OCI-LY1 (cell line): ENCODE results near the gene MSX1.

Experiments used
- CTCF ChIP-seq: fragments of 200-600 bp; sonication (generic), shearing (Covaris generic); IDR thresholded peaks from 2 replicates; pipeline ENCODE4 v1.5.1; 2017; ENCODE audit warnings: mild to moderate bottlenecking, antibody characterized with exemption, low read length, moderate library complexity, mixed read lengths
- EZH2 ChIP-seq: fragments of 200-600 bp; sonication (generic), shearing (Covaris generic); IDR thresholded peaks from 2 replicates; pipeline ENCODE4 v1.8.0; 2017; ENCODE audit warnings: borderline replicate concordance, mixed run types, mild to moderate bottlenecking, antibody characterized with exemption, low read length, moderate library complexity, mixed read lengths

- TF ChIP-seq CTCF (no peak), EZH2 (no peak)
These were observed 40.3 kb upstream of the MSX1 start for GRCh38 chr4:4819213-4819606.
